HG02885 (cell line): ENCODE data around the gene DHRS12.

Experiments used
- ATAC-seq: cut with Tn5 transposase; IDR thresholded peaks from one replicate; pipeline ENCODE4 v1.9.1; 2021; ENCODE audit warnings: mild to moderate bottlenecking; ENCODE audit not compliant: unreplicated experiment, poor library complexity

The DHRS12 gene

GRCh38 chr13:51765142-51765515 is 38.8 kb downstream of the DHRS12 start:
- ATAC-seq = no peak

GRCh38 chr13:51764184-51765141 is 39.5 kb downstream of the DHRS12 start:
- peak; percentile 87 for ATAC-seq

GRCh38 chr13:51763486-51763885 is 40.5 kb downstream of the DHRS12 start:
- ATAC-seq = no peak

GRCh38 chr13:51761643-51762350 is 42.2 kb downstream of the DHRS12 start:
- no peak for ATAC-seq

GRCh38 chr13:51760592-51760991 is 43.4 kb downstream of the DHRS12 start:
- ATAC-seq = no peak

- no peak for ATAC-seq
Observed at GRCh38 chr13:51759240-51759639, 44.7 kb downstream of the DHRS12 start.

- ATAC-seq = no peak
Observed at GRCh38 chr13:51758691-51759090, 45.3 kb downstream of the DHRS12 start.

- ATAC-seq = no peak
Observed at GRCh38 chr13:51756651-51757050, 47.3 kb downstream of the DHRS12 start.

GRCh38 chr13:51747438-51748434 is 56.2 kb downstream of the DHRS12 start:
- no peak for ATAC-seq

GRCh38 chr13:51746802-51747201 is 57.2 kb downstream of the DHRS12 start:
- ATAC-seq = no peak

- ATAC-seq = no peak
Observed at GRCh38 chr13:51745243-51745642, 58.7 kb downstream of the DHRS12 start.

GRCh38 chr13:51742611-51743010 is 61.4 kb downstream of the DHRS12 start:
- ATAC-seq = no peak

- no peak for ATAC-seq
Observed at GRCh38 chr13:51742031-51742430, 61.9 kb downstream of the DHRS12 start.

GRCh38 chr13:51740698-51741097 is 63.3 kb downstream of the DHRS12 start:
- no peak for ATAC-seq

- no peak for ATAC-seq
Observed at GRCh38 chr13:51739027-51739764, 64.8 kb downstream of the DHRS12 start.

GRCh38 chr13:51738226-51738905 is 65.6 kb downstream of the DHRS12 start:
- no peak for ATAC-seq

- ATAC-seq = no peak
Observed at GRCh38 chr13:51737609-51738008, 66.4 kb downstream of the DHRS12 start.

- no peak for ATAC-seq
Observed at GRCh38 chr13:51734786-51735185, 69.2 kb downstream of the DHRS12 start.
